NCI-H2171 (cell line): ENCODE measurements around the gene SYT1.
A peak's percentile ranks its signal among the peaks of the same experiment; 100 is the strongest.

Source experiments
- DNase-seq: peaks from one replicate; lab custom pipeline; 2025; lab: John Stamatoyannopoulos, UW

The SYT1 gene

GRCh38 chr12:78891646-78892353, 27.2 kb downstream of the SYT1 start:
- no peak for DNase-seq

GRCh38 chr12:78898416-78898815, 33.8 kb downstream of the SYT1 start:
- peak; percentile 81 for DNase-seq

GRCh38 chr12:78914859-78915331, 50.3 kb downstream of the SYT1 start:
- DNase-seq, result no peak

- no peak for DNase-seq
Observed at GRCh38 chr12:78916845-78917480, 52.4 kb downstream of the SYT1 start.

GRCh38 chr12:78917513-78917912, 52.9 kb downstream of the SYT1 start:
- DNase-seq, result no peak

GRCh38 chr12:78918268-78918667, 53.7 kb downstream of the SYT1 start:
- no peak for DNase-seq

- no peak for DNase-seq
Observed at GRCh38 chr12:78928200-78929074, 63.9 kb downstream of the SYT1 start.

- no peak for DNase-seq
Observed at GRCh38 chr12:78929075-78929418, 64.5 kb downstream of the SYT1 start.

- DNase-seq, result no peak
Observed at GRCh38 chr12:78931466-78931990, 67.0 kb downstream of the SYT1 start.

GRCh38 chr12:78933014-78933413, 68.4 kb downstream of the SYT1 start:
- DNase-seq, result no peak

GRCh38 chr12:78938341-78939084, 73.9 kb downstream of the SYT1 start:
- DNase-seq, result peak; percentile 63

- DNase-seq, result no peak
Observed at GRCh38 chr12:78949532-78949931, 85.0 kb downstream of the SYT1 start.

GRCh38 chr12:78951803-78952551, 87.4 kb downstream of the SYT1 start:
- peak; percentile 26 for DNase-seq

GRCh38 chr12:78952552-78952929, 88.0 kb downstream of the SYT1 start:
- no peak for DNase-seq

GRCh38 chr12:78958941-78959340, 94.4 kb downstream of the SYT1 start:
- no peak for DNase-seq

- DNase-seq, result no peak
Observed at GRCh38 chr12:78959556-78959955, 95.0 kb downstream of the SYT1 start.

- DNase-seq, result no peak
Observed at GRCh38 chr12:78961171-78961570, 96.6 kb downstream of the SYT1 start.

- no peak for DNase-seq
Observed at GRCh38 chr12:78963439-78964227, 99.1 kb downstream of the SYT1 start.

GRCh38 chr12:78964521-78964920, 99.9 kb downstream of the SYT1 start:
- DNase-seq, result no peak

GRCh38 chr12:78966062-78966461, 101.5 kb downstream of the SYT1 start:
- DNase-seq, result no peak
